GM23338 (cell line): ENCODE data around the gene ZBTB5. TPM values are rescaled to one million over a fixed set of nuclear protein-coding genes. Genes with fewer than 3 reads are reported as not detected.

Experiments
- ATAC-seq: fragments of 200-7000 bp; cut with Tn5 transposase; 3 replicates; pipeline ENCODE4 v1.9.1; 2020
- DNase-seq: peaks from one replicate; pipeline ENCODE4 v3.0.0-alpha.2; 2015; ENCODE audit warnings: low spot score
- H2AFZ ChIP-seq: fragments of 200-600 bp; sonication (generic); 2 replicates; pipeline ENCODE4 v1.8.0; 2016; ENCODE audit warnings: antibody characterized with exemption, mild to moderate bottlenecking, moderate library complexity
- H3F3A ChIP-seq: fragments of 200-600 bp; sonication (generic); replicated peaks from 2 replicates; pipeline ENCODE4 v1.8.0; 2017; ENCODE audit warnings: antibody characterized with exemption, mixed run types, low read depth
- H3K27ac ChIP-seq: fragments of 200-600 bp; sonication (generic); 2 replicates; pipeline ENCODE4 v1.6.1; 2016; ENCODE audit warnings: low read depth
- H3K27me3 ChIP-seq: fragments of 200-600 bp; sonication (generic); 2 replicates; pipeline ENCODE4 v1.8.0; 2016; ENCODE audit warnings: mild to moderate bottlenecking, mixed run types, moderate library complexity; ENCODE audit not compliant: insufficient read depth
- H3K36me3 ChIP-seq: fragments of 200-600 bp; sonication (generic); 2 replicates; pipeline ENCODE4 v1.8.0; 2016; ENCODE audit warnings: mild to moderate bottlenecking; ENCODE audit not compliant: insufficient read depth
- H3K4me1 ChIP-seq: fragments of 200-600 bp; sonication (generic); 2 replicates; pipeline ENCODE4 v1.8.0; 2016; ENCODE audit warnings: mild to moderate bottlenecking, moderate library complexity; ENCODE audit not compliant: insufficient read depth
- H3K4me2 ChIP-seq: fragments of 200-600 bp; sonication (generic); 2 replicates; pipeline ENCODE4 v1.7.1; 2017; ENCODE audit warnings: mixed run types
- H3K4me3 ChIP-seq: fragments of 200-600 bp; sonication (generic); 2 replicates; pipeline ENCODE4 v1.6.1; 2016; ENCODE audit warnings: mixed run types
- H3K79me2 ChIP-seq: fragments of 200-600 bp; sonication (generic); replicated peaks from 2 replicates; pipeline ENCODE4 v1.8.0; 2017; ENCODE audit warnings: mild to moderate bottlenecking; ENCODE audit not compliant: insufficient read depth
- H3K9me2 ChIP-seq: fragments of 200-600 bp; sonication (generic); 2 replicates; pipeline ENCODE4 v1.8.0; 2017; ENCODE audit not compliant: insufficient read depth
- H4K20me1 ChIP-seq: fragments of 200-600 bp; sonication (generic); replicated peaks from 2 replicates; pipeline ENCODE4 v1.8.0; 2017; ENCODE audit warnings: mild to moderate bottlenecking; ENCODE audit not compliant: insufficient read depth
- H3K27ac Mint-ChIP-seq: 2 replicates; pipeline ENCODE4 v1.8.0; 2020; ENCODE audit warnings: inconsistent platforms, mild to moderate bottlenecking, moderate library complexity, mixed read lengths
- H3K27me3 Mint-ChIP-seq: 3 replicates; pipeline ENCODE4 v1.8.0; 2022; ENCODE audit warnings: low read depth, mild to moderate bottlenecking, moderate library complexity, mixed read lengths, inconsistent platforms; ENCODE audit not compliant: insufficient read depth, poor library complexity
- H3K36me3 Mint-ChIP-seq: 3 replicates; pipeline ENCODE4 v1.8.0; 2021; ENCODE audit warnings: low read depth, mild to moderate bottlenecking, inconsistent platforms, moderate library complexity, mixed read lengths
- H3K4me1 Mint-ChIP-seq: 3 replicates; pipeline ENCODE4 v1.8.0; 2020; ENCODE audit warnings: mild to moderate bottlenecking, inconsistent platforms, mixed read lengths
- H3K4me3 Mint-ChIP-seq: 3 replicates; pipeline ENCODE4 v1.8.0; 2021; ENCODE audit warnings: moderate library complexity, mild to moderate bottlenecking, inconsistent platforms, mixed read lengths
- H3K9me3 Mint-ChIP-seq: 3 replicates; pipeline ENCODE4 v1.8.0; 2020; ENCODE audit warnings: moderate library complexity, mild to moderate bottlenecking, inconsistent platforms, mixed read lengths
- CREB1 ChIP-seq: fragments of 250-450 bp; sonication (Bioruptor Pico); IDR thresholded peaks from 2 replicates; pipeline ENCODE4 v1.5.0; 2020; ENCODE audit warnings: low read depth, mild to moderate bottlenecking, moderate library complexity
- CTCF ChIP-seq, 2 experiments: fragments of 200-600 bp in 1 of 2; sonication (generic) in 1 of 2; conservative IDR thresholded peaks; 2 replicates each; pipeline versions ENCODE4 v1.5.1 to v1.6.1; 2016 to 2017; ENCODE audit warnings: antibody characterized with exemption in 2 of 2, low read depth in 2 of 2, mild to moderate bottlenecking in 2 of 2, moderate library complexity in 1 of 2
- ETS1 ChIP-seq: IDR thresholded peaks from 2 replicates; pipeline ENCODE4 v1.6.1; 2016; ENCODE audit warnings: antibody characterized with exemption
- EZH2 ChIP-seq: fragments of 200-600 bp; sonication (generic); IDR thresholded peaks from one replicate; pipeline ENCODE4 v1.8.0; 2017; ENCODE audit warnings: antibody characterized with exemption, mild to moderate bottlenecking, low read depth; ENCODE audit not compliant: unreplicated experiment
- EZH2phosphoT487 ChIP-seq: fragments of 200-600 bp; sonication (generic); IDR thresholded peaks from one replicate; pipeline ENCODE4 v1.8.1; 2018; ENCODE audit warnings: antibody characterized with exemption; ENCODE audit not compliant: unreplicated experiment
- JUNB ChIP-seq: IDR thresholded peaks from one replicate; pipeline ENCODE4 v1.6.1; 2016; ENCODE audit warnings: antibody characterized with exemption; ENCODE audit not compliant: unreplicated experiment
- NANOG ChIP-seq: IDR thresholded peaks from 2 replicates; pipeline ENCODE4 v1.6.1; 2016; ENCODE audit warnings: antibody characterized with exemption, borderline replicate concordance
- POLR2AphosphoS5 ChIP-seq: IDR thresholded peaks from 2 replicates; pipeline ENCODE4 v1.6.1; 2016; ENCODE audit warnings: antibody characterized with exemption, low read depth
- REST ChIP-seq: IDR thresholded peaks from one replicate; pipeline ENCODE4 v1.6.1; 2018; ENCODE audit warnings: antibody characterized with exemption; ENCODE audit not compliant: unreplicated experiment
- STAT1 ChIP-seq: IDR thresholded peaks from one replicate; pipeline ENCODE4 v1.6.1; 2016; ENCODE audit warnings: antibody characterized with exemption; ENCODE audit not compliant: unreplicated experiment
- ZNF114 ChIP-seq: fragments of 250-450 bp; sonication (Bioruptor Pico); IDR thresholded peaks from 2 replicates; pipeline ENCODE4 v1.5.0; 2020; ENCODE audit warnings: mild to moderate bottlenecking, moderate library complexity
- ZNF331 ChIP-seq: fragments of 250-450 bp; sonication (Bioruptor Pico); IDR thresholded peaks from 2 replicates; pipeline ENCODE4 v1.5.0; 2020; ENCODE audit warnings: low read depth, mild to moderate bottlenecking, moderate library complexity
- ZNF462 ChIP-seq: fragments of 250-450 bp; sonication (Bioruptor Pico); IDR thresholded peaks from 2 replicates; pipeline ENCODE4 v1.5.0; 2020; ENCODE audit warnings: mild to moderate bottlenecking, moderate library complexity
- polyA plus RNA-seq: library from polyadenylated mRNA; unstranded; fragments of >200 nt; fragmentation: Nextera tagmentation; extraction: Ambion mirVana; gene quantifications from 2 replicates; pipeline ENCODE4 v1.2.1, GENCODE V29; 2016
- total RNA-seq: library from RNA; depleted of rRNA; stranded (reverse); fragments of >200 nt; shearing (Covaris generic); gene quantifications from 2 replicates; pipeline ENCODE4 v1.2.3, GENCODE V29; 2014

ZBTB5 gene
- total and polyA plus RNA-seq, 2 experiments from 2014 or later = 2.8 to 19.5 TPM

- TF ChIP-seq JUNB (no peak), STAT1 (no peak), POLR2AphosphoS5 (no peak), ZNF331 (no peak), REST (no peak), EZH2 (no peak), CREB1 (no peak), EZH2phosphoT487 (no peak), CTCF (conservative IDR thresholded peaks at IDR 0.05; ENCODE audit: low read depth in 2 of 2) (no peak), NANOG (no peak), ETS1 (no peak), ZNF114 (no peak), ZNF462 (CRISPR knock-in tag) (no peak)
- Histone ChIP-seq H3K36me3 (no peaks in the 10 kb centered on the region), H3K79me2 (no peaks in the 10 kb centered on the region), H3K4me1 (peaks cover 20% of the 10 kb centered on the region), H4K20me1 (no peaks in the 10 kb centered on the region), H3K27me3 (no peaks in the 10 kb centered on the region), H3K9me2 (0 out of 2 replicates have a peak, but pooled peaks cover 3% of the 10 kb centered on the region), H3K4me2 (peak overlapping the region; percentile 68; the same call in 1 of the 2 replicates), H3K27ac (peak overlapping the region; percentile 83; the same call in 1 of the 2 replicates), H2AFZ (no peak overlapping the region), H3F3A (peaks cover 4% of the 10 kb centered on the region; the same call in 1 of the 2 replicates), H3K4me3 (peak overlapping the region; percentile 25; the same call in 1 of the 2 replicates)
- Mint-ChIP-seq H3K9me3 (no peaks in the 10 kb centered on the region), H3K27me3 (peaks cover 11% of the 10 kb centered on the region), H3K27ac (peak overlapping the region; percentile 89; the same call in 1 of the 2 replicates), H3K4me1 (peaks cover 36% of the 10 kb centered on the region), H3K4me3 (peak overlapping the region; percentile 39; the same call in 1 of the 3 replicates), H3K36me3 (no peaks in the 10 kb centered on the region; the same call in 2 of the 3 replicates)
- ATAC-seq = no peak
- DNase-seq = no peak
Measured at GRCh38 chr9:37414503-37414943, 50.7 kb downstream of the ZBTB5 start.
